Fibroblast of lung (primary cell): ENCODE measurements around the gene TCAIM.

ENCODE experiments used
- CTCF ChIP-seq, 2 donors: IDR thresholded peaks in 1 of 2; conservative IDR thresholded peaks in 1 of 2; 1 replicate in 1 of 2; 2 replicates in 1 of 2; pipeline ENCODE4 v1.5.1; 2011 to 2012; ENCODE audit warnings: low read length in 2 of 2, control low read depth in 1 of 2, inconsistent platforms in 1 of 2, low read depth in 1 of 2, mild to moderate bottlenecking in 1 of 2
- EZH2 ChIP-seq: IDR thresholded peaks from 2 replicates; pipeline ENCODE4 v1.5.1; 2012; ENCODE audit warnings: low read length, control low read depth, mild to moderate bottlenecking; ENCODE audit errors: missing control alignments

GRCh38 chr3:44326515-44326914 lies 12.1 kb upstream of the TCAIM start:
- TF ChIP-seq CTCF (conservative IDR thresholded peaks at IDR 0.05 in 1 of 2, IDR thresholded peaks at IDR 0.05 in 1 of 2; ENCODE audit: low read depth in 1 of 2, low read length in 2 of 2): no peak
- no peak for TF ChIP-seq EZH2
